Neural cell (in vitro differentiated cells): ENCODE results near the gene TRAPPC10. TPM values are rescaled to one million over a fixed set of nuclear protein-coding genes. Genes with fewer than 3 reads are reported as not detected.

ENCODE experiments used
- H2AFZ ChIP-seq: fragments of 200-600, 300-800 bp; sonication (generic), shearing (Covaris generic); 2 replicates; pipeline ENCODE4 v1.6.0; 2014; ENCODE audit warnings: low read depth, mild to moderate bottlenecking, antibody characterized with exemption, low read length, moderate library complexity
- H3F3A ChIP-seq: fragments of 200-600 bp; shearing (Covaris generic); 2 replicates; pipeline ENCODE4 v1.6.1; 2016; ENCODE audit warnings: mild to moderate bottlenecking, moderate library complexity, mixed read lengths, antibody characterized with exemption, low read length; ENCODE audit not compliant: insufficient read depth, poor library complexity, severe bottlenecking
- H3K27ac ChIP-seq: fragments of 200-600, 300-800 bp; sonication (generic), shearing (Covaris generic); 2 replicates; pipeline ENCODE4 v1.5.1; 2014; ENCODE audit warnings: mild to moderate bottlenecking, low read length, moderate library complexity
- H3K27me3 ChIP-seq: fragments of 300-800, 200-600 bp; sonication (generic), shearing (Covaris generic); 2 replicates; pipeline ENCODE4 v1.6.0; 2014; ENCODE audit warnings: mild to moderate bottlenecking, low read depth, low read length, moderate library complexity; ENCODE audit not compliant: insufficient read depth
- H3K36me3 ChIP-seq: fragments of 300-800, 200-600 bp; sonication (generic), shearing (Covaris generic); 2 replicates; pipeline ENCODE4 v1.5.1; 2014; ENCODE audit warnings: mild to moderate bottlenecking, antibody characterized with exemption, low read length, moderate library complexity; ENCODE audit not compliant: insufficient read depth
- H3K4me2 ChIP-seq: fragments of 300-800, 200-600 bp; sonication (generic), shearing (Covaris generic); 2 replicates; pipeline ENCODE4 v1.6.0; 2014; ENCODE audit warnings: mild to moderate bottlenecking, low read length
- H3K4me3 ChIP-seq: fragments of 300-800, 200-600 bp; sonication (generic), shearing (Covaris generic); 2 replicates; pipeline ENCODE4 v1.5.1; 2014; ENCODE audit warnings: mild to moderate bottlenecking, low read length, moderate library complexity
- H3K79me2 ChIP-seq: fragments of 200-600 bp; shearing (Covaris generic); replicated peaks from 2 replicates; pipeline ENCODE4 v1.6.0; 2014; ENCODE audit warnings: mild to moderate bottlenecking, low read length, moderate library complexity; ENCODE audit not compliant: insufficient read depth
- H3K9ac ChIP-seq: fragments of 300-800, 200-600 bp; sonication (generic), shearing (Covaris generic); 2 replicates; pipeline ENCODE4 v1.6.1; 2016; ENCODE audit warnings: mild to moderate bottlenecking, low read length, mixed read lengths
- H3K9me2 ChIP-seq: fragments of 200-600 bp; shearing (Covaris generic); 2 replicates; pipeline ENCODE4 v1.6.1; 2016; ENCODE audit warnings: mild to moderate bottlenecking, low read length, mixed read lengths; ENCODE audit not compliant: insufficient read depth
- H3K9me3 ChIP-seq: fragments of 200-600, 300-800 bp; sonication (generic), shearing (Covaris generic); 2 replicates; pipeline ENCODE4 v1.6.1; 2016; ENCODE audit warnings: mild to moderate bottlenecking, mixed run types, low read length, moderate library complexity, mixed read lengths
- H4K20me1 ChIP-seq: fragments of 200-600 bp; shearing (Covaris generic); 2 replicates; pipeline ENCODE4 v1.6.1; 2016; ENCODE audit warnings: mild to moderate bottlenecking, mixed run types; ENCODE audit not compliant: insufficient read depth
- EP300 ChIP-seq: fragments of 450-650 bp; conservative IDR thresholded peaks from 2 replicates; pipeline ENCODE4 v1.6.1; 2014; ENCODE audit warnings: antibody characterized with exemption, mild to moderate bottlenecking, moderate library complexity; ENCODE audit not compliant: poor library complexity, severe bottlenecking
- EZH2 ChIP-seq: fragments of 200-600, 300-800 bp; shearing (Covaris generic), sonication (generic); IDR thresholded peaks from 2 replicates; pipeline ENCODE4 v1.6.1; 2014; ENCODE audit warnings: antibody characterized with exemption, low read length, borderline replicate concordance, mild to moderate bottlenecking; ENCODE audit not compliant: insufficient read depth, poor library complexity, severe bottlenecking
- MXI1 ChIP-seq: fragments of 450-650 bp; conservative IDR thresholded peaks from 2 replicates; pipeline ENCODE4 v1.6.1; 2014; ENCODE audit warnings: antibody characterized with exemption, mild to moderate bottlenecking; ENCODE audit not compliant: poor library complexity, severe bottlenecking
- POLR2AphosphoS5 ChIP-seq: IDR thresholded peaks from 2 replicates; pipeline ENCODE4 v1.6.1; 2012
- RAD21 ChIP-seq: fragments of 450-650 bp; conservative IDR thresholded peaks from 2 replicates; pipeline ENCODE4 v1.6.1; 2014; ENCODE audit warnings: antibody characterized with exemption, mild to moderate bottlenecking, moderate library complexity
- SMC3 ChIP-seq: fragments of 450-650 bp; conservative IDR thresholded peaks from 2 replicates; pipeline ENCODE4 v1.6.1; 2014; ENCODE audit warnings: antibody characterized with exemption, mild to moderate bottlenecking, moderate library complexity; ENCODE audit not compliant: poor library complexity
- polyA plus RNA-seq: library from polyadenylated mRNA; depleted of rRNA; stranded (reverse); fragments of >200 nt; gene quantifications from 2 replicates; pipeline ENCODE4 v1.2.3, GENCODE V29; 2014
- TF ChIP-seq, protein P1 (sequence below): IDR thresholded peaks from 2 replicates; pipeline ENCODE4 v1.6.1; 2012; ENCODE audit warnings: borderline replicate concordance
- TF ChIP-seq, protein P2 (sequence below): fragments of 450-650 bp; IDR thresholded peaks from 2 replicates; pipeline ENCODE4 v1.5.1; 2014; ENCODE audit warnings: antibody characterized with exemption, mild to moderate bottlenecking, moderate library complexity; ENCODE audit not compliant: poor library complexity, severe bottlenecking

The TRAPPC10 gene
- polyA plus RNA-seq, 1 donor from 2014 or later, result 17.8 TPM

DNA sequence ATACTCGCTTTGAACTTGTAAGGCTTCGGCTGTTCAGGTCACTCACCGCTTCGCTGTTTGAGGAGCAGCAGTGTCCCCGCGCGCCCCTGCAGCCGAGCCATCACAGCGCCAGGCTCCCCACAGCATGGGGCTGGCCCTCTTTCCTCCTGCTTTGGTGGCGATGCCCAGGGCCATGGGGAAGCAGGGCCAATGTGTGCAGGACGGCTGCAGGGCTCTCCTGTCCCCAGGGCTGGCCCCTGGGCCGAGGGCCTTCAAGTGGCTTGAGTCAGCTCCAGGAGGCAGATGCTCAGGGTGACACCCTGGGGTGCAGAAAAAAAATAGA is 38.5 kb upstream of the TRAPPC10 start:
- no peaks in the 10 kb centered on the region for H3K79me2 ChIP-seq
- no peak overlapping the region for H3K9ac ChIP-seq
- H3K9me3 ChIP-seq, result no peaks in the 10 kb centered on the region
- no peaks in the 10 kb centered on the region for H3K9me2 ChIP-seq
- H2AFZ ChIP-seq, result no peak overlapping the region
- no peak overlapping the region for H3K4me3 ChIP-seq
- TF ChIP-seq EP300, result no peak
- no peak for TF ChIP-seq EZH2
- no peak overlapping the region for H3K27ac ChIP-seq
- H3K27me3 ChIP-seq, result no peaks in the 10 kb centered on the region
- no peaks in the 10 kb centered on the region for H3K36me3 ChIP-seq
- no peaks in the 10 kb centered on the region for H3F3A ChIP-seq
- H4K20me1 ChIP-seq, result no peaks in the 10 kb centered on the region
- no peak overlapping the region for H3K4me2 ChIP-seq

DNA sequence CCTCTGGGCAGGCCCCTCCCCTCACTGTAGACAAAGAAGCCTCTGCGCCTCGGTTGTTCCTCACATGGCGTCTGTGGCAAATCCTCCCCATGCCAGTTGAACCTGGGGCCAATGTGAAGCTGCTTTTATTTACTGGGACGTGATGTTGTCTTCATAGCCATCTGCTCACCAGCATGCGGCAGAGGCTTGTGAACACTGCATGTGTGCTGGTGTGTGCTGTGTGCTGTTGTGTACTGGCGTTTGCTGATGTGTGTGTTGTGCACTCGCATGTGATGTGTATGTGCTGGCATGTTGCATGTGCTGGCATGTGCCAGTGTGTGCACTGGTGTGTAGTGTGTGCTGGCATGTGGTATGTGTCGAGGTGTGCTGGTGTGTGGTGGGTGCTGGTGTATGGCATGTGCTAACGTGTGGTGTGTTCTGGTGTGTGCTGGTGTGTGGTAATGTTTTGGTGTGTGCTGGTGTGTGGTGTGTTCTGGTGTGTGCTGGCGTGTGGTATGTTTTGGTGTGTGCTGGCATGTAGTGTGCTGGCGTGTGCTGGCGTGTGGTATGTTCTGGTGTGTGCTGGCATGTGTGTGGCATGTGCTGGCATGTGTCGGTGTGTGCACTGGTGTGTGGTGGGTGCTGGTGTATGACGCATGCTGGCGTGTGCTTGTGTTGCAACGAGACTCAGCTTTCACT is 37.2 kb upstream of the TRAPPC10 start:
- no peaks in the 10 kb centered on the region for H3K36me3 ChIP-seq
- no peak overlapping the region for H3K9ac ChIP-seq
- H4K20me1 ChIP-seq, result no peaks in the 10 kb centered on the region
- no peak overlapping the region for H3K27ac ChIP-seq
- no peak overlapping the region for H3K4me2 ChIP-seq
- no peaks in the 10 kb centered on the region for H3K9me2 ChIP-seq
- no peaks in the 10 kb centered on the region for H3K79me2 ChIP-seq
- no peaks in the 10 kb centered on the region for H3K9me3 ChIP-seq
- no peak overlapping the region for H3K4me3 ChIP-seq
- TF ChIP-seq, protein P1, sequence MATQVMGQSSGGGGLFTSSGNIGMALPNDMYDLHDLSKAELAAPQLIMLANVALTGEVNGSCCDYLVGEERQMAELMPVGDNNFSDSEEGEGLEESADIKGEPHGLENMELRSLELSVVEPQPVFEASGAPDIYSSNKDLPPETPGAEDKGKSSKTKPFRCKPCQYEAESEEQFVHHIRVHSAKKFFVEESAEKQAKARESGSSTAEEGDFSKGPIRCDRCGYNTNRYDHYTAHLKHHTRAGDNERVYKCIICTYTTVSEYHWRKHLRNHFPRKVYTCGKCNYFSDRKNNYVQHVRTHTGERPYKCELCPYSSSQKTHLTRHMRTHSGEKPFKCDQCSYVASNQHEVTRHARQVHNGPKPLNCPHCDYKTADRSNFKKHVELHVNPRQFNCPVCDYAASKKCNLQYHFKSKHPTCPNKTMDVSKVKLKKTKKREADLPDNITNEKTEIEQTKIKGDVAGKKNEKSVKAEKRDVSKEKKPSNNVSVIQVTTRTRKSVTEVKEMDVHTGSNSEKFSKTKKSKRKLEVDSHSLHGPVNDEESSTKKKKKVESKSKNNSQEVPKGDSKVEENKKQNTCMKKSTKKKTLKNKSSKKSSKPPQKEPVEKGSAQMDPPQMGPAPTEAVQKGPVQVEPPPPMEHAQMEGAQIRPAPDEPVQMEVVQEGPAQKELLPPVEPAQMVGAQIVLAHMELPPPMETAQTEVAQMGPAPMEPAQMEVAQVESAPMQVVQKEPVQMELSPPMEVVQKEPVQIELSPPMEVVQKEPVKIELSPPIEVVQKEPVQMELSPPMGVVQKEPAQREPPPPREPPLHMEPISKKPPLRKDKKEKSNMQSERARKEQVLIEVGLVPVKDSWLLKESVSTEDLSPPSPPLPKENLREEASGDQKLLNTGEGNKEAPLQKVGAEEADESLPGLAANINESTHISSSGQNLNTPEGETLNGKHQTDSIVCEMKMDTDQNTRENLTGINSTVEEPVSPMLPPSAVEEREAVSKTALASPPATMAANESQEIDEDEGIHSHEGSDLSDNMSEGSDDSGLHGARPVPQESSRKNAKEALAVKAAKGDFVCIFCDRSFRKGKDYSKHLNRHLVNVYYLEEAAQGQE, result no peak
- TF ChIP-seq POLR2AphosphoS5, result no peak
- TF ChIP-seq, protein P2, sequence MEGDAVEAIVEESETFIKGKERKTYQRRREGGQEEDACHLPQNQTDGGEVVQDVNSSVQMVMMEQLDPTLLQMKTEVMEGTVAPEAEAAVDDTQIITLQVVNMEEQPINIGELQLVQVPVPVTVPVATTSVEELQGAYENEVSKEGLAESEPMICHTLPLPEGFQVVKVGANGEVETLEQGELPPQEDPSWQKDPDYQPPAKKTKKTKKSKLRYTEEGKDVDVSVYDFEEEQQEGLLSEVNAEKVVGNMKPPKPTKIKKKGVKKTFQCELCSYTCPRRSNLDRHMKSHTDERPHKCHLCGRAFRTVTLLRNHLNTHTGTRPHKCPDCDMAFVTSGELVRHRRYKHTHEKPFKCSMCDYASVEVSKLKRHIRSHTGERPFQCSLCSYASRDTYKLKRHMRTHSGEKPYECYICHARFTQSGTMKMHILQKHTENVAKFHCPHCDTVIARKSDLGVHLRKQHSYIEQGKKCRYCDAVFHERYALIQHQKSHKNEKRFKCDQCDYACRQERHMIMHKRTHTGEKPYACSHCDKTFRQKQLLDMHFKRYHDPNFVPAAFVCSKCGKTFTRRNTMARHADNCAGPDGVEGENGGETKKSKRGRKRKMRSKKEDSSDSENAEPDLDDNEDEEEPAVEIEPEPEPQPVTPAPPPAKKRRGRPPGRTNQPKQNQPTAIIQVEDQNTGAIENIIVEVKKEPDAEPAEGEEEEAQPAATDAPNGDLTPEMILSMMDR, result no peak
- TF ChIP-seq RAD21, result no peak
- peak; percentile 32 for TF ChIP-seq MXI1
- H2AFZ ChIP-seq, result no peak overlapping the region
- H3K27me3 ChIP-seq, result no peaks in the 10 kb centered on the region
- H3F3A ChIP-seq, result no peaks in the 10 kb centered on the region

DNA sequence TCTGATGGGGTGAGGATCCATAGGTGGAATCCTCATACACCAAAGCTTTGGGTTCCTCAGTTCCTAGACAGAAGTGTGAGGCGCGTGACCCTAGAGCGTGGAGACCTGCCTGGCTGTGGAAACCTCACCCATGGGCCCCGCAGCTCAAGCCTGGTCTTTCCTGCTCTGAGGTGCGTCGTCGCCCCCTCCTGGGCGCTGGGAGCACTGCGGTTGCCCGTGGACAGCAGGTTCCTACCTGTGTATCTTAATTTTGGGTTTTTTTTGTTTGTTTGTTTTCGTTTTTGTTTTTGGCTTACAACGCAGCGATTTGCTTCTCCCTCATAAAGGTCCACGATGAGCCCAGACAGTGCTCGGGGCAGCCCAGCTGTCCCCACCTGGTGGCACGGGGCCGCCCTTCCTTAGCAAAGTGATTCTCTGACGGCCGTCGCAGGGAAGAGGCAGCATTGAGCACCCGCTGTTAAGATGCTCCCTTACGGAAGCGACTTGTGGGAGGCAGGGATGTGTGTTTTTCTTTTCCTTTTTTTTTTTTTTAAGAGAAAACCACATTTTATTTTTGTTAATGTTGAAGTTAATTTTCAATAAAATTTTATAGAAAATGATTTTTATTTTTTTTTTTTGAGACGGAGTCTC is 36.5 kb upstream of the TRAPPC10 start:
- H3K9ac ChIP-seq, result no peak overlapping the region
- no peaks in the 10 kb centered on the region for H3K36me3 ChIP-seq
- H3K4me2 ChIP-seq, result no peak overlapping the region
- no peak overlapping the region for H3K27ac ChIP-seq
- H2AFZ ChIP-seq, result no peak overlapping the region
- no peaks in the 10 kb centered on the region for H3K79me2 ChIP-seq
- H3K4me3 ChIP-seq, result no peak overlapping the region
- H3F3A ChIP-seq, result no peaks in the 10 kb centered on the region
- H3K9me3 ChIP-seq, result no peaks in the 10 kb centered on the region
- TF ChIP-seq, protein P2, result peak; percentile 91
- TF ChIP-seq SMC3 (peak; percentile 85), POLR2AphosphoS5 (no peak), MXI1 (peak; percentile 11), EP300 (no peak), RAD21 (peak; percentile 84)
- no peaks in the 10 kb centered on the region for H4K20me1 ChIP-seq
- no peaks in the 10 kb centered on the region for H3K27me3 ChIP-seq
- no peaks in the 10 kb centered on the region for H3K9me2 ChIP-seq
